DMS153 (cell line): ENCODE results near the gene ADORA2A.
"Not testable (repeated sequence)": the region's sequence is repeated elsewhere in the genome, so short reads cannot be mapped to it uniquely, and the experiment has no call there.

Experiments used
- DNase-seq: peaks from one replicate; lab custom pipeline; 2025; lab: John Stamatoyannopoulos, UW

Gene ADORA2A

DNA sequence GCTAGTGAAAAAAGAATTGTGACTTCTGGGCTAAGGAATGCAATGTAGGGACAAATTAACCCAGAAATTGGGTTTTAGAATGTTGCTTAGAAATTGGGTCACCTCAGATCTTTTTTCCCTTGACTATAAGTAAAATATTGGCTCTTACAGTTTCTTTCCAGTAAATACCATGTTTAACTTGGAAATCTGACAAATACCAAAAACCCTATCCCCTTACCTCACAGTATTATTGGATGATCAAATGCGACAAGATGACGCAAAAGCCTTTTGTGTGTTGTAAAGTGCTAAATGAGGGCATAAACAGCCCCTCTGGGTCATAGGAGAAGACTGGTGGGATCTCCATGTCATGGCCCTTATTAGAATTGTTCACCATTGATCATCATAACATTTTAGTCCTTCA lies 61.6 kb downstream of the ADORA2A start:
- no peak for DNase-seq

GRCh38 chr22:24489434-24489833 lies 62.0 kb downstream of the ADORA2A start:
- not testable (repeated sequence) for DNase-seq
